GM23338 (cell line): ENCODE results near the gene RELCH. TPM values are rescaled to one million over a fixed set of nuclear protein-coding genes. Genes with fewer than 3 reads are reported as not detected.

Experiments
- ATAC-seq: fragments of 200-7000 bp; cut with Tn5 transposase; 3 replicates; pipeline ENCODE4 v1.9.1; 2020
- DNase-seq: peaks from one replicate; pipeline ENCODE4 v3.0.0-alpha.2; 2015; ENCODE audit warnings: low spot score
- H2AFZ ChIP-seq: fragments of 200-600 bp; sonication (generic); 2 replicates; pipeline ENCODE4 v1.8.0; 2016; ENCODE audit warnings: antibody characterized with exemption, mild to moderate bottlenecking, moderate library complexity
- H3F3A ChIP-seq: fragments of 200-600 bp; sonication (generic); replicated peaks from 2 replicates; pipeline ENCODE4 v1.8.0; 2017; ENCODE audit warnings: antibody characterized with exemption, mixed run types, low read depth
- H3K27ac ChIP-seq: fragments of 200-600 bp; sonication (generic); 2 replicates; pipeline ENCODE4 v1.6.1; 2016; ENCODE audit warnings: low read depth
- H3K27me3 ChIP-seq: fragments of 200-600 bp; sonication (generic); 2 replicates; pipeline ENCODE4 v1.8.0; 2016; ENCODE audit warnings: mild to moderate bottlenecking, mixed run types, moderate library complexity; ENCODE audit not compliant: insufficient read depth
- H3K36me3 ChIP-seq: fragments of 200-600 bp; sonication (generic); 2 replicates; pipeline ENCODE4 v1.8.0; 2016; ENCODE audit warnings: mild to moderate bottlenecking; ENCODE audit not compliant: insufficient read depth
- H3K4me1 ChIP-seq: fragments of 200-600 bp; sonication (generic); 2 replicates; pipeline ENCODE4 v1.8.0; 2016; ENCODE audit warnings: mild to moderate bottlenecking, moderate library complexity; ENCODE audit not compliant: insufficient read depth
- H3K4me2 ChIP-seq: fragments of 200-600 bp; sonication (generic); 2 replicates; pipeline ENCODE4 v1.7.1; 2017; ENCODE audit warnings: mixed run types
- H3K4me3 ChIP-seq: fragments of 200-600 bp; sonication (generic); 2 replicates; pipeline ENCODE4 v1.6.1; 2016; ENCODE audit warnings: mixed run types
- H3K79me2 ChIP-seq: fragments of 200-600 bp; sonication (generic); replicated peaks from 2 replicates; pipeline ENCODE4 v1.8.0; 2017; ENCODE audit warnings: mild to moderate bottlenecking; ENCODE audit not compliant: insufficient read depth
- H3K9me2 ChIP-seq: fragments of 200-600 bp; sonication (generic); 2 replicates; pipeline ENCODE4 v1.8.0; 2017; ENCODE audit not compliant: insufficient read depth
- H4K20me1 ChIP-seq: fragments of 200-600 bp; sonication (generic); replicated peaks from 2 replicates; pipeline ENCODE4 v1.8.0; 2017; ENCODE audit warnings: mild to moderate bottlenecking; ENCODE audit not compliant: insufficient read depth
- H3K27ac Mint-ChIP-seq: 2 replicates; pipeline ENCODE4 v1.8.0; 2020; ENCODE audit warnings: inconsistent platforms, mild to moderate bottlenecking, moderate library complexity, mixed read lengths
- H3K27me3 Mint-ChIP-seq: 3 replicates; pipeline ENCODE4 v1.8.0; 2022; ENCODE audit warnings: low read depth, mild to moderate bottlenecking, moderate library complexity, mixed read lengths, inconsistent platforms; ENCODE audit not compliant: insufficient read depth, poor library complexity
- H3K36me3 Mint-ChIP-seq: 3 replicates; pipeline ENCODE4 v1.8.0; 2021; ENCODE audit warnings: low read depth, mild to moderate bottlenecking, inconsistent platforms, moderate library complexity, mixed read lengths
- H3K4me1 Mint-ChIP-seq: 3 replicates; pipeline ENCODE4 v1.8.0; 2020; ENCODE audit warnings: mild to moderate bottlenecking, inconsistent platforms, mixed read lengths
- H3K4me3 Mint-ChIP-seq: 3 replicates; pipeline ENCODE4 v1.8.0; 2021; ENCODE audit warnings: moderate library complexity, mild to moderate bottlenecking, inconsistent platforms, mixed read lengths
- H3K9me3 Mint-ChIP-seq: 3 replicates; pipeline ENCODE4 v1.8.0; 2020; ENCODE audit warnings: moderate library complexity, mild to moderate bottlenecking, inconsistent platforms, mixed read lengths
- CREB1 ChIP-seq: fragments of 250-450 bp; sonication (Bioruptor Pico); IDR thresholded peaks from 2 replicates; pipeline ENCODE4 v1.5.0; 2020; ENCODE audit warnings: low read depth, mild to moderate bottlenecking, moderate library complexity
- CTCF ChIP-seq, 2 experiments: fragments of 200-600 bp in 1 of 2; sonication (generic) in 1 of 2; conservative IDR thresholded peaks; 2 replicates each; pipeline versions ENCODE4 v1.5.1 to v1.6.1; 2016 to 2017; ENCODE audit warnings: antibody characterized with exemption in 2 of 2, low read depth in 2 of 2, mild to moderate bottlenecking in 2 of 2, moderate library complexity in 1 of 2
- EZH2 ChIP-seq: fragments of 200-600 bp; sonication (generic); IDR thresholded peaks from one replicate; pipeline ENCODE4 v1.8.0; 2017; ENCODE audit warnings: antibody characterized with exemption, mild to moderate bottlenecking, low read depth; ENCODE audit not compliant: unreplicated experiment
- EZH2phosphoT487 ChIP-seq: fragments of 200-600 bp; sonication (generic); IDR thresholded peaks from one replicate; pipeline ENCODE4 v1.8.1; 2018; ENCODE audit warnings: antibody characterized with exemption; ENCODE audit not compliant: unreplicated experiment
- JUNB ChIP-seq: IDR thresholded peaks from one replicate; pipeline ENCODE4 v1.6.1; 2016; ENCODE audit warnings: antibody characterized with exemption; ENCODE audit not compliant: unreplicated experiment
- NANOG ChIP-seq: IDR thresholded peaks from 2 replicates; pipeline ENCODE4 v1.6.1; 2016; ENCODE audit warnings: antibody characterized with exemption, borderline replicate concordance
- POLR2AphosphoS5 ChIP-seq: IDR thresholded peaks from 2 replicates; pipeline ENCODE4 v1.6.1; 2016; ENCODE audit warnings: antibody characterized with exemption, low read depth
- REST ChIP-seq: IDR thresholded peaks from one replicate; pipeline ENCODE4 v1.6.1; 2018; ENCODE audit warnings: antibody characterized with exemption; ENCODE audit not compliant: unreplicated experiment
- STAT1 ChIP-seq: IDR thresholded peaks from one replicate; pipeline ENCODE4 v1.6.1; 2016; ENCODE audit warnings: antibody characterized with exemption; ENCODE audit not compliant: unreplicated experiment
- ZNF114 ChIP-seq: fragments of 250-450 bp; sonication (Bioruptor Pico); IDR thresholded peaks from 2 replicates; pipeline ENCODE4 v1.5.0; 2020; ENCODE audit warnings: mild to moderate bottlenecking, moderate library complexity
- ZNF331 ChIP-seq: fragments of 250-450 bp; sonication (Bioruptor Pico); IDR thresholded peaks from 2 replicates; pipeline ENCODE4 v1.5.0; 2020; ENCODE audit warnings: low read depth, mild to moderate bottlenecking, moderate library complexity
- polyA plus RNA-seq: library from polyadenylated mRNA; unstranded; fragments of >200 nt; fragmentation: Nextera tagmentation; extraction: Ambion mirVana; gene quantifications from 2 replicates; pipeline ENCODE4 v1.2.1, GENCODE V29; 2016
- total RNA-seq: library from RNA; depleted of rRNA; stranded (reverse); fragments of >200 nt; shearing (Covaris generic); gene quantifications from 2 replicates; pipeline ENCODE4 v1.2.3, GENCODE V29; 2014
- TF ChIP-seq, protein P1 (sequence below): IDR thresholded peaks from 2 replicates; pipeline ENCODE4 v1.6.1; 2016; ENCODE audit warnings: antibody characterized with exemption

RELCH gene
- total and polyA plus RNA-seq, 2 experiments from 2014 or later, result 8.8 to 56.4 TPM

- TF ChIP-seq, protein P1, sequence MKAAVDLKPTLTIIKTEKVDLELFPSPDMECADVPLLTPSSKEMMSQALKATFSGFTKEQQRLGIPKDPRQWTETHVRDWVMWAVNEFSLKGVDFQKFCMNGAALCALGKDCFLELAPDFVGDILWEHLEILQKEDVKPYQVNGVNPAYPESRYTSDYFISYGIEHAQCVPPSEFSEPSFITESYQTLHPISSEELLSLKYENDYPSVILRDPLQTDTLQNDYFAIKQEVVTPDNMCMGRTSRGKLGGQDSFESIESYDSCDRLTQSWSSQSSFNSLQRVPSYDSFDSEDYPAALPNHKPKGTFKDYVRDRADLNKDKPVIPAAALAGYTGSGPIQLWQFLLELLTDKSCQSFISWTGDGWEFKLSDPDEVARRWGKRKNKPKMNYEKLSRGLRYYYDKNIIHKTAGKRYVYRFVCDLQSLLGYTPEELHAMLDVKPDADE, result no peak
- TF ChIP-seq ZNF331 (CRISPR knock-in tag), result no peak
- TF ChIP-seq EZH2phosphoT487, result no peak
- no peak for TF ChIP-seq CTCF (conservative IDR thresholded peaks at IDR 0.05; ENCODE audit: low read depth in 2 of 2)
- no peak for TF ChIP-seq EZH2
- no peak for TF ChIP-seq JUNB
- no peak for TF ChIP-seq NANOG
- TF ChIP-seq POLR2AphosphoS5, result no peak
- TF ChIP-seq CREB1 (CRISPR knock-in tag), result no peak
- no peak for TF ChIP-seq ZNF114 (CRISPR knock-in tag)
Observed at GRCh38 chr18:62329691-62330454, 142.8 kb downstream of the RELCH start (continued).

GRCh38 chr18:62330650-62331049 lies 143.6 kb downstream of the RELCH start:
- Mint-ChIP-seq H3K36me3 (no peaks in the 10 kb centered on the region), H3K27ac (peak overlapping the region; percentile 5; the same call in 1 of the 2 replicates), H3K4me3 (no peak overlapping the region), H3K4me1 (peaks cover 48% of the 10 kb centered on the region), H3K27me3 (peaks cover 33% of the 10 kb centered on the region), H3K9me3 (no peaks in the 10 kb centered on the region)
- peaks cover 37% of the 10 kb centered on the region for H3K4me1 ChIP-seq
- H3K36me3 ChIP-seq, result no peaks in the 10 kb centered on the region
- peaks cover 8% of the 10 kb centered on the region for H4K20me1 ChIP-seq
- 0 out of 2 replicates have a peak overlapping the region, but pooled peaks have one; percentile 49 for H3K4me2 ChIP-seq
- no peak overlapping the region for H3K4me3 ChIP-seq
- no peak overlapping the region for H2AFZ ChIP-seq
- H3K27me3 ChIP-seq, result peaks cover 25% of the 10 kb centered on the region
- H3F3A ChIP-seq, result no peaks in the 10 kb centered on the region
- DNase-seq, result no peak
- ATAC-seq, result peak; percentile 8; the same call in 2 of the 3 replicates
- H3K79me2 ChIP-seq, result peaks cover 64% of the 10 kb centered on the region
- no peaks in the 10 kb centered on the region for H3K9me2 ChIP-seq
- no peak overlapping the region for H3K27ac ChIP-seq
- TF ChIP-seq STAT1 (no peak), EZH2phosphoT487 (no peak), REST (no peak), EZH2 (no peak), ZNF331 (CRISPR knock-in tag) (no peak), NANOG (no peak), JUNB (no peak)
- TF ChIP-seq, protein P1, result no peak
